ENCODE results near the gene FBXO10.

The FBXO10 gene

GRCh38 chr9:37564916-37565315, 11.3 kb downstream of the FBXO10 start:
- Histone ChIP-seq H3K9me3 (ENCODE audit: insufficient read depth, low read depth, low read length) (peaks cover 13% of the 10 kb centered on the region; the same call in 1 of the 2 replicates), H3K4me3 (ENCODE audit: low read length) (no peak overlapping the region), H3K4me1 (ENCODE audit: insufficient read depth, low read length) (peaks cover 9% of the 10 kb centered on the region), H3K36me3 (ENCODE audit: insufficient read depth, low read length) (peaks cover 16% of the 10 kb centered on the region), H3K27ac (ENCODE audit: low read depth, low read length) (no peak overlapping the region), H3K9ac (ENCODE audit: low read depth, low read length) (no peak overlapping the region), H3K27me3 (ENCODE audit: insufficient read depth, low read length) (no peaks in the 10 kb centered on the region)
- WGBS, result 95% methylated on average over 3 of the region's 4 CpGs

GRCh38 chr9:37563806-37564513, 12.2 kb downstream of the FBXO10 start:
- H3K9me3 ChIP-seq (ENCODE audit: insufficient read depth, low read depth, low read length), result peaks cover 13% of the 10 kb centered on the region; the same call in 1 of the 2 replicates
- H3K27ac ChIP-seq (ENCODE audit: low read depth, low read length), result no peak overlapping the region
- WGBS, result 61% methylated on average over 3 of the region's 3 CpGs
- H3K4me1 ChIP-seq (ENCODE audit: insufficient read depth, low read length), result peaks cover 17% of the 10 kb centered on the region
- H3K36me3 ChIP-seq (ENCODE audit: insufficient read depth, low read length), result peaks cover 16% of the 10 kb centered on the region
- no peak overlapping the region for H3K9ac ChIP-seq (ENCODE audit: low read depth, low read length)
- H3K4me3 ChIP-seq (ENCODE audit: low read length), result no peak overlapping the region
- no peaks in the 10 kb centered on the region for H3K27me3 ChIP-seq (ENCODE audit: insufficient read depth, low read length)

DNA sequence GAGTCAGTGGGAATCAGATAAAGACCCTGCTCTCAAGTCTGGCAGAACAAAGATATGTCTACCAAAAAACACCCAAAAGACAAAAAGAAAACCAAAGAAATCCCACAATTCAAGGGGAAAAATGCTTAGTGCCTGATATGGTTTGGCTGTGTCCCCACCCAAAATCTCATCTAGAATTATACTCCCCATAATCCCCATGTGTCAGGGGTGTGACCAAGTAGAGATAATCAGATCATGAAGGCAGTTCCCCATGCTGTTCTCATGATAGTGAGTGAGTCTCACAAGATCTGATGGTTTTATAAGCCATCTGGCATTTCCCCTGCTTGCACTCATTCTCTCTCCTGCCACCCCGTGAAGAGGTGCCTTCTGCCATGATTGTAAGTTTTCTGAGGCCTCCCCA, 13.4 kb downstream of the FBXO10 start:
- Histone ChIP-seq H3K36me3 (ENCODE audit: insufficient read depth, low read length) (peaks cover 16% of the 10 kb centered on the region), H3K9ac (ENCODE audit: low read depth, low read length) (no peak overlapping the region), H3K9me3 (ENCODE audit: insufficient read depth, low read depth, low read length) (peaks cover 13% of the 10 kb centered on the region; the same call in 1 of the 2 replicates), H3K4me3 (ENCODE audit: low read length) (no peak overlapping the region), H3K27me3 (ENCODE audit: insufficient read depth, low read length) (no peaks in the 10 kb centered on the region), H3K4me1 (ENCODE audit: insufficient read depth, low read length) (peaks cover 17% of the 10 kb centered on the region), H3K27ac (ENCODE audit: low read depth, low read length) (no peak overlapping the region)
- 88% methylated on average over 1 of the region's 1 CpG for WGBS

- H3K27me3 ChIP-seq (ENCODE audit: insufficient read depth, low read length), result no peaks in the 10 kb centered on the region
- no peak overlapping the region for H3K27ac ChIP-seq (ENCODE audit: low read depth, low read length)
- peaks cover 17% of the 10 kb centered on the region for H3K4me1 ChIP-seq (ENCODE audit: insufficient read depth, low read length)
- H3K9ac ChIP-seq (ENCODE audit: low read depth, low read length), result no peak overlapping the region
- peaks cover 13% of the 10 kb centered on the region; the same call in 1 of the 2 replicates for H3K9me3 ChIP-seq (ENCODE audit: insufficient read depth, low read depth, low read length)
- 100% methylated on average over 2 of the region's 2 CpGs for WGBS
- H3K36me3 ChIP-seq (ENCODE audit: insufficient read depth, low read length), result peaks cover 16% of the 10 kb centered on the region
- H3K4me3 ChIP-seq (ENCODE audit: low read length), result no peak overlapping the region
Measured at GRCh38 chr9:37561682-37562081, 14.5 kb downstream of the FBXO10 start.

DNA sequence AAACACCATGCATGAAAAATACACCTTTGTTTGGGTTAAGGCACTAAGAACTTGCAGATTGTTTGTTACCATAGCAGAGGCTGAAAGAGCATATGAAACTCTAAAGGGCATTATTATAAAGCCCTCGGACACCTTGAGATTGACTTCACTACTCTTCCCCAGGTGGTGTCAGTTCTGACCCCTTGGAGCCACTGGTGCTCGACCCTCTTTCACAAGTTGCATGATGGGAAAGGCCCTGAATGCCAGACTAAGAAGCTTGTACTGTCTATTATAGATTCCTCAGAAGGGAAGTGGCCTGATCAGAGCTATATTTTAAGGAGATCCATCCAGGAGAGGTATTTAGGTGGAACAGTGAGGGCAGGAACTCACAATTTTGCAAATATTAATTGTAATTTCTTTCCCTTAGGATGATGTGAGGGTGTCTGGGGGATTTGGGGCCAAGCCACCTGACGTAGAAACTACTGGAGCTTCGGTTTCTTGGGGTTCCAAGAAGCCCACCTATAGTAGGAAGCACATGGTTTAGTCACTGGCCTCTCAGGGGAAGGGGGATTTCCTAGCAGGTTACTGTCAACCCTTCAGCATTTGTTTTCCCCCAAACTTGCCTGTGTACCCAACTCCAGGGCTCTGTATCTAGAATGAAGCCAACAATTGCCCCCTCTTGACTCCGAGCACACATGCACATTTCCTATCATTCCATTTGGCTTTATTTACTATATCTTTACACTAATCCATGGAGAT, 16.2 kb downstream of the FBXO10 start:
- 94% methylated on average over 5 of the region's 5 CpGs for WGBS
- Histone ChIP-seq H3K9me3 (ENCODE audit: insufficient read depth, low read depth, low read length) (peaks cover 13% of the 10 kb centered on the region; the same call in 1 of the 2 replicates), H3K27ac (ENCODE audit: low read depth, low read length) (no peak overlapping the region), H3K36me3 (ENCODE audit: insufficient read depth, low read length) (peaks cover 11% of the 10 kb centered on the region), H3K4me1 (ENCODE audit: insufficient read depth, low read length) (peaks cover 8% of the 10 kb centered on the region; the same call in 1 of the 2 replicates), H3K9ac (ENCODE audit: low read depth, low read length) (no peak overlapping the region), H3K4me3 (ENCODE audit: low read length) (no peak overlapping the region), H3K27me3 (ENCODE audit: insufficient read depth, low read length) (no peaks in the 10 kb centered on the region)

- Histone ChIP-seq H3K9me3 (ENCODE audit: insufficient read depth, low read depth, low read length) (peaks cover 4% of the 10 kb centered on the region; the same call in 1 of the 2 replicates), H3K36me3 (ENCODE audit: insufficient read depth, low read length) (peaks cover 7% of the 10 kb centered on the region), H3K4me3 (ENCODE audit: low read length) (no peak overlapping the region), H3K27ac (ENCODE audit: low read depth, low read length) (no peak overlapping the region), H3K27me3 (ENCODE audit: insufficient read depth, low read length) (no peaks in the 10 kb centered on the region), H3K4me1 (ENCODE audit: insufficient read depth, low read length) (peaks cover 8% of the 10 kb centered on the region; the same call in 1 of the 2 replicates), H3K9ac (ENCODE audit: low read depth, low read length) (no peak overlapping the region)
- 93% methylated on average over 1 of the region's 1 CpG for WGBS
Measured at GRCh38 chr9:37559125-37559524, 17.1 kb downstream of the FBXO10 start.

DNA sequence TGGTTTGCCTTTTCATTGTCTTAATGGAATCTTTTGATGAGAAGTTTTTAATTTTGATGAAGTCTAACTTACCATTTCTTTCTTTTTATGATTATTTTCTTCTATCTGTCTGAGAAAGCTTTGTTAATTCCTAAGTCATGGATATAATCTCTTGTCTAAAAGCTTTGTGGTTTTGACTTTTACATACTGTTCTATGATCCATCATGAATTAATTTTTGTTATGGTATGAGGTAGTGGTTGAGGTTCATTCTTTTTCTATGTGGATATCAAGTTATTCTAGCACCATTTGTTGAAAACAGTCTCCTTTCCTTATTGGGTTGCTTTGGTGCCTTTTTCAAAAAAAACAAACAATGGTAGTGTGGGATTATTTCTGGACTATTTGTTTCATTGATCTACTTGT, 20.4 kb downstream of the FBXO10 start:
- Histone ChIP-seq H3K36me3 (ENCODE audit: insufficient read depth, low read length) (no peaks in the 10 kb centered on the region), H3K9ac (ENCODE audit: low read depth, low read length) (no peak overlapping the region), H3K27ac (ENCODE audit: low read depth, low read length) (no peak overlapping the region), H3K27me3 (ENCODE audit: insufficient read depth, low read length) (no peaks in the 10 kb centered on the region), H3K9me3 (ENCODE audit: insufficient read depth, low read depth, low read length) (no peaks in the 10 kb centered on the region), H3K4me1 (ENCODE audit: insufficient read depth, low read length) (peaks cover 8% of the 10 kb centered on the region; the same call in 1 of the 2 replicates), H3K4me3 (ENCODE audit: low read length) (no peak overlapping the region)

DNA sequence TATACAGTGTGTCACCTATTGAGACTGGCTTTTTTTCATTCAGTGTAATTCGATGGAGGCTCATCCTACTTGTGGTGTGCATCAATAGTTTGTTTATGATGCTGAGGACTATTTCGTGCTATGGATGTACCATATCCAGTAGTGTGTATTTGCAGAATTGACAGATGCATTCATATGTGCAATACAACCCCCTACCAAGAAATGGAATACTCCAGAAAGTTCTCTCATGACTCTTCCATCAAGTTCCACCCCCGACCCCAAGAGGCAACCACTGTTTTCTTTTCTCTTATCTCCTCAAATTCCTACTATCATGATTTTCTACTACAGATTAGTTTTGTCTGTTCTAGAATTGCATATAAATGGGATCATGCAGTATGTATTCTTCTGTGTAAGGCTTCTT, 21.9 kb downstream of the FBXO10 start:
- peaks cover 3% of the 10 kb centered on the region; the same call in 1 of the 2 replicates for H3K4me1 ChIP-seq (ENCODE audit: insufficient read depth, low read length)
- H3K9ac ChIP-seq (ENCODE audit: low read depth, low read length), result no peak overlapping the region
- H3K36me3 ChIP-seq (ENCODE audit: insufficient read depth, low read length), result no peaks in the 10 kb centered on the region
- H3K27ac ChIP-seq (ENCODE audit: low read depth, low read length), result no peak overlapping the region
- no peaks in the 10 kb centered on the region for H3K9me3 ChIP-seq (ENCODE audit: insufficient read depth, low read depth, low read length)
- no peak overlapping the region for H3K4me3 ChIP-seq (ENCODE audit: low read length)
- H3K27me3 ChIP-seq (ENCODE audit: insufficient read depth, low read length), result no peaks in the 10 kb centered on the region
- 97% methylated on average over 3 of the region's 3 CpGs for WGBS

- Histone ChIP-seq H3K4me3 (ENCODE audit: low read length) (no peak overlapping the region), H3K9ac (ENCODE audit: low read depth, low read length) (no peak overlapping the region), H3K27ac (ENCODE audit: low read depth, low read length) (no peak overlapping the region), H3K36me3 (ENCODE audit: insufficient read depth, low read length) (no peaks in the 10 kb centered on the region), H3K27me3 (ENCODE audit: insufficient read depth, low read length) (no peaks in the 10 kb centered on the region), H3K4me1 (ENCODE audit: insufficient read depth, low read length) (no peaks in the 10 kb centered on the region), H3K9me3 (ENCODE audit: insufficient read depth, low read depth, low read length) (no peaks in the 10 kb centered on the region)
- 96% methylated on average over 2 of the region's 2 CpGs for WGBS
Measured at GRCh38 chr9:37551888-37552287, 24.3 kb downstream of the FBXO10 start.

- H3K9me3 ChIP-seq (ENCODE audit: insufficient read depth, low read depth, low read length), result no peaks in the 10 kb centered on the region
- H3K4me3 ChIP-seq (ENCODE audit: low read length), result no peak overlapping the region
- H3K9ac ChIP-seq (ENCODE audit: low read depth, low read length), result no peak overlapping the region
- H3K27ac ChIP-seq (ENCODE audit: low read depth, low read length), result no peak overlapping the region
- H3K36me3 ChIP-seq (ENCODE audit: insufficient read depth, low read length), result no peaks in the 10 kb centered on the region
- no peaks in the 10 kb centered on the region for H3K27me3 ChIP-seq (ENCODE audit: insufficient read depth, low read length)
- 89% methylated on average over 3 of the region's 3 CpGs for WGBS
- H3K4me1 ChIP-seq (ENCODE audit: insufficient read depth, low read length), result no peaks in the 10 kb centered on the region
Measured at GRCh38 chr9:37551468-37551867, 24.7 kb downstream of the FBXO10 start.

GRCh38 chr9:37550781-37551180, 25.4 kb downstream of the FBXO10 start:
- Histone ChIP-seq H3K27ac (ENCODE audit: low read depth, low read length) (no peak overlapping the region), H3K4me3 (ENCODE audit: low read length) (no peak overlapping the region), H3K9me3 (ENCODE audit: insufficient read depth, low read depth, low read length) (no peaks in the 10 kb centered on the region), H3K36me3 (ENCODE audit: insufficient read depth, low read length) (no peaks in the 10 kb centered on the region), H3K27me3 (ENCODE audit: insufficient read depth, low read length) (no peaks in the 10 kb centered on the region), H3K9ac (ENCODE audit: low read depth, low read length) (no peak overlapping the region), H3K4me1 (ENCODE audit: insufficient read depth, low read length) (no peaks in the 10 kb centered on the region)
- 100% methylated on average over 1 of the region's 1 CpG for WGBS
